IPS-18c (cell line): ENCODE results near the gene SLC16A2.

Experiments used
- H3K4me3 ChIP-seq: 2 replicates; pipeline ENCODE4 v1.7.0; 2013; ENCODE audit warnings: low read depth, mild to moderate bottlenecking, low read length, moderate library complexity; ENCODE audit not compliant: insufficient read depth
- H3K9me3 ChIP-seq: one replicate; pipeline ENCODE4 v1.6.1; 2013; ENCODE audit warnings: mild to moderate bottlenecking, low read length, moderate library complexity; ENCODE audit not compliant: control insufficient read depth, insufficient read depth

Gene SLC16A2

DNA sequence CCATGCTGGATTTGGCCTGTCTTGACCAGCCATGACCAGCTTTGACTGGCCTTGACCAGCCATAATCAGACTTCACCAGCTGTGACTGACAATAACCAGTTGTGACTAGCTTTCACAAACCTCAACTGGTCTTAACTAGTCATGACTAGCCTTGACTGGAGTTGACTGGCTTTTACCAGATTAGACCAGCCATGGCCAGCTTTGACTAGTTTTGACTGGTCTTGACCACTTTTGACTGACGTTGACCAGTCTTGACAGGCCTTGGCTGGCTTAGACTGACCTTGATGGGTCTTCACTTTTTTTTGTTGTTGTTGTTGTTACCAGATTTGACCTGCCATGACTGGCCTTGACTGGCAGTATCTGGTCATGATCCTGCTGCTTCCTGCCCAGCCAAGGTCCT is 125.7 kb downstream of the SLC16A2 start:
- no peak overlapping the region for H3K4me3 ChIP-seq
- H3K9me3 ChIP-seq: peaks cover 10% of the 10 kb centered on the region

GRCh38 chrX:74550295-74550802 is 129.1 kb downstream of the SLC16A2 start:
- H3K9me3 ChIP-seq: peaks cover 6% of the 10 kb centered on the region
- no peak overlapping the region for H3K4me3 ChIP-seq

GRCh38 chrX:74551934-74552333 is 130.6 kb downstream of the SLC16A2 start:
- Histone ChIP-seq H3K4me3 (no peak overlapping the region), H3K9me3 (peaks cover 4% of the 10 kb centered on the region)

- Histone ChIP-seq H3K4me3 (no peak overlapping the region), H3K9me3 (no peaks in the 10 kb centered on the region)
Observed at GRCh38 chrX:74557378-74557777, 136.1 kb downstream of the SLC16A2 start.

GRCh38 chrX:74578137-74578536 is 156.8 kb downstream of the SLC16A2 start:
- no peak overlapping the region for H3K4me3 ChIP-seq
- peaks cover 6% of the 10 kb centered on the region for H3K9me3 ChIP-seq

GRCh38 chrX:74579597-74580198 is 158.4 kb downstream of the SLC16A2 start:
- Histone ChIP-seq H3K9me3 (peaks cover 10% of the 10 kb centered on the region), H3K4me3 (no peak overlapping the region)
